ENCODE results near the gene POLE. TPM values are rescaled to one million over a fixed set of nuclear protein-coding genes. Genes with fewer than 3 reads are reported as not detected.

Gene POLE
- total RNA-seq, 4 donors from 2014 or later, result 7.2 to 63.8 (median 23.3) TPM

- 67% methylated on average over 4 of the region's 29 CpGs; no CpG with 5 or more reads in 1 of the 2 donors for WGBS, 2 donors (ENCODE audit: low coverage in 1 of 2)
- Histone ChIP-seq H3K36me3 (peaks cover 0 to 20% of the 10 kb centered on the region in 2 donors), H3K9me3 (peaks cover 0 to 17% (median 0%) of the 10 kb centered on the region in 3 donors), H3K4me3 (no peak overlapping the region), H3K27ac (no peak overlapping the region), H3K4me1 (peaks cover 0 to 47% (median 9%) of the 10 kb centered on the region in 3 donors), H3K27me3 (peaks cover 61% of the 10 kb centered on the region)
- TF ChIP-seq POLR2A (IDR thresholded peaks at IDR 0.05) (no peak), EP300 (IDR thresholded peaks at IDR 0.05) (no peak), POLR2AphosphoS5 (IDR thresholded peaks at IDR 0.05) (no peak), CTCF (IDR thresholded peaks at IDR 0.05) (no peak)
- ATAC-seq, result no peak
Measured at GRCh38 chr12:132620113-132620898, 66.8 kb downstream of the POLE start.

- Histone ChIP-seq H3K4me3 (peak overlapping the region in 1 of 2 donors; percentile 44), H3K36me3 (peaks cover 0 to 13% of the 10 kb centered on the region in 2 donors), H3K27ac (peak overlapping the region in 1 of 4 donors; percentile 71), H3K9me3 (peaks cover 0 to 17% (median 0%) of the 10 kb centered on the region in 3 donors), H3K27me3 (peaks cover 66% of the 10 kb centered on the region), H3K4me1 (peaks cover 0 to 50% (median 9%) of the 10 kb centered on the region in 3 donors)
- WGBS, 2 donors (ENCODE audit: low coverage in 1 of 2), result no CpG with 5 or more reads among the region's 53 CpGs
- ATAC-seq, result no peak
- TF ChIP-seq POLR2A (IDR thresholded peaks at IDR 0.05), result no peak
- no peak for TF ChIP-seq CTCF (IDR thresholded peaks at IDR 0.05)
- no peak for TF ChIP-seq EP300 (IDR thresholded peaks at IDR 0.05)
- no peak for TF ChIP-seq POLR2AphosphoS5 (IDR thresholded peaks at IDR 0.05)
Measured at GRCh38 chr12:132619386-132620112, 67.6 kb downstream of the POLE start.

GRCh38 chr12:132619071-132619385 is 68.1 kb downstream of the POLE start:
- TF ChIP-seq EP300 (IDR thresholded peaks at IDR 0.05) (no peak), POLR2AphosphoS5 (IDR thresholded peaks at IDR 0.05) (no peak), CTCF (IDR thresholded peaks at IDR 0.05) (no peak), POLR2A (IDR thresholded peaks at IDR 0.05) (no peak)
- peaks cover 0 to 17% (median 0%) of the 10 kb centered on the region in 3 donors for H3K9me3 ChIP-seq
- peaks cover 0 to 8% of the 10 kb centered on the region in 2 donors for H3K36me3 ChIP-seq
- no CpG with 5 or more reads among the region's 28 CpGs for WGBS, 2 donors (ENCODE audit: low coverage in 1 of 2)
- H3K27ac ChIP-seq, result peak overlapping the region in 1 of 4 donors; percentile 71
- no peak for ATAC-seq
- H3K4me1 ChIP-seq, result peaks cover 0 to 50% (median 9%) of the 10 kb centered on the region in 3 donors
- H3K4me3 ChIP-seq, result peak overlapping the region in 1 of 2 donors; percentile 44
- peaks cover 66% of the 10 kb centered on the region for H3K27me3 ChIP-seq

- no CpG with 5 or more reads among the region's 49 CpGs for WGBS, 2 donors (ENCODE audit: low coverage in 1 of 2)
- Histone ChIP-seq H3K27me3 (peaks cover 66% of the 10 kb centered on the region), H3K9me3 (peaks cover 0 to 17% (median 0%) of the 10 kb centered on the region in 3 donors), H3K4me1 (peaks cover 0 to 50% (median 9%) of the 10 kb centered on the region in 3 donors), H3K36me3 (peaks cover 0 to 4% of the 10 kb centered on the region in 2 donors), H3K27ac (peak within 1 kb of the TSS in 3 of 4 donors; percentile 44 to 71 (median 57)), H3K4me3 (peak within 1 kb of the TSS in 1 of 2 donors; percentile 44)
- ATAC-seq, result no peak
- TF ChIP-seq EP300 (IDR thresholded peaks at IDR 0.05), result no peak
- no peak for TF ChIP-seq POLR2A (IDR thresholded peaks at IDR 0.05)
- no peak for TF ChIP-seq CTCF (IDR thresholded peaks at IDR 0.05)
- TF ChIP-seq POLR2AphosphoS5 (IDR thresholded peaks at IDR 0.05), result no peak
Measured at GRCh38 chr12:132618683-132619043, 68.5 kb downstream of the POLE start, which contains the start of gene P2RX2. TSS of gene P2RX2 (plus strand) at chr12:132618776. CDS start at chr12:132618817, 41 bp downstream.

Data from gastroesophageal sphincter (tissue), 4 donors.